K562 (cell line): ENCODE measurements around the gene MPND. TPM values are rescaled to one million over a fixed set of nuclear protein-coding genes. Genes with fewer than 3 reads are reported as not detected.

Experiments used
- CCAR2 ChIP-seq: fragments of 200-400 bp; formaldehyde crosslinking; IDR thresholded peaks from 2 replicates; pipeline ENCODE4 v1.6.1; 2017; ENCODE audit warnings: mild to moderate bottlenecking, low read depth, low read length
- HNRNPH1 ChIP-seq: fragments of 200-400 bp; formaldehyde crosslinking; optimal IDR thresholded peaks from 2 replicates; pipeline ENCODE3; 2017; ENCODE audit warnings: low read depth, mild to moderate bottlenecking, low read length, moderate library complexity
- NEUROD1 ChIP-seq: fragments of 150-350 bp; IDR thresholded peaks from 2 replicates; pipeline ENCODE4 v1.6.1; 2014; ENCODE audit warnings: borderline replicate concordance, low read length, low read depth; ENCODE audit not compliant: partially characterized antibody
- POLR2AphosphoS5 ChIP-seq: IDR thresholded peaks from 2 replicates; pipeline ENCODE4 v1.6.1; 2011; ENCODE audit warnings: mild to moderate bottlenecking, low read depth, low read length, moderate library complexity; ENCODE audit not compliant: control insufficient read depth, insufficient read depth
- ZNF175 ChIP-seq: fragments of 200-800 bp; sonication (Bioruptor generic); IDR thresholded peaks from 2 replicates; pipeline ENCODE4 v1.6.1; 2016; ENCODE audit warnings: low read depth, mild to moderate bottlenecking, missing genetic modification characterization, missing compliant biosample characterization
- polyA plus RNA-seq, 8 experiments: library from polyadenylated mRNA; depleted of rRNA in 4 of 8; stranded (reverse) in 5 of 8; unstranded in 3 of 8; fragments of >200 nt; fragmentation: Nextera tagmentation in 2 of 8; fragmentation: Illumina TruSeq in 1 of 8; extraction: Ambion mirVana in 2 of 8; extraction: Trizol in 1 of 8; gene quantifications; 2 replicates each; pipeline versions ENCODE4 v1.2.1 to v1.2.3, GENCODE V29; 2011 to 2014; ENCODE audit warnings: inconsistent platforms in 1 of 8, missing spikeins in 1 of 8
- total RNA-seq, 7 experiments: library from RNA; depleted of rRNA in 6 of 7; stranded (reverse); fragments of >200 nt in 6 of 7; fragmentation: Illumina TruSeq in 2 of 7; extraction: Trizol in 2 of 7; gene quantifications; 2 replicates each; pipeline versions ENCODE4 v1.2.1 to v1.2.3, GENCODE V29; 2011 to 2021; ENCODE audit warnings: low replicate concordance in 1 of 7
- TF ChIP-seq, protein P1 (sequence below): sonication (generic); formaldehyde crosslinking; IDR thresholded peaks from 2 replicates; pipeline ENCODE4 v1.8.1; 2023; ENCODE audit warnings: mild to moderate bottlenecking, missing genetic modification reagents
- TF ChIP-seq, protein P2 (sequence below): sonication (generic); formaldehyde crosslinking; IDR thresholded peaks from 2 replicates; pipeline ENCODE4 v1.4.0; 2020; ENCODE audit warnings: mild to moderate bottlenecking, missing genetic modification reagents
- TF ChIP-seq, protein P3 (sequence below), 2 experiments: fragments of 450-650 bp; formaldehyde crosslinking in 1 of 2; IDR thresholded peaks; 2 replicates each; pipeline versions ENCODE4 v1.4.0 to v1.6.1; 2014 to 2020; ENCODE audit warnings: mild to moderate bottlenecking in 2 of 2, borderline replicate concordance in 1 of 2, low read depth in 1 of 2
- TF ChIP-seq, protein P4 (sequence below): IDR thresholded peaks from 2 replicates; pipeline ENCODE4 v1.6.1; 2011; ENCODE audit not compliant: insufficient read length; ENCODE audit errors: extremely low read depth

MPND gene
- total and polyA plus RNA-seq, 9 of the 15 experiments (the other 6 are each of a cell fraction or from before 2014, with no cell fraction given) = 0.25 to 14.0 (median 3.9) TPM

DNA sequence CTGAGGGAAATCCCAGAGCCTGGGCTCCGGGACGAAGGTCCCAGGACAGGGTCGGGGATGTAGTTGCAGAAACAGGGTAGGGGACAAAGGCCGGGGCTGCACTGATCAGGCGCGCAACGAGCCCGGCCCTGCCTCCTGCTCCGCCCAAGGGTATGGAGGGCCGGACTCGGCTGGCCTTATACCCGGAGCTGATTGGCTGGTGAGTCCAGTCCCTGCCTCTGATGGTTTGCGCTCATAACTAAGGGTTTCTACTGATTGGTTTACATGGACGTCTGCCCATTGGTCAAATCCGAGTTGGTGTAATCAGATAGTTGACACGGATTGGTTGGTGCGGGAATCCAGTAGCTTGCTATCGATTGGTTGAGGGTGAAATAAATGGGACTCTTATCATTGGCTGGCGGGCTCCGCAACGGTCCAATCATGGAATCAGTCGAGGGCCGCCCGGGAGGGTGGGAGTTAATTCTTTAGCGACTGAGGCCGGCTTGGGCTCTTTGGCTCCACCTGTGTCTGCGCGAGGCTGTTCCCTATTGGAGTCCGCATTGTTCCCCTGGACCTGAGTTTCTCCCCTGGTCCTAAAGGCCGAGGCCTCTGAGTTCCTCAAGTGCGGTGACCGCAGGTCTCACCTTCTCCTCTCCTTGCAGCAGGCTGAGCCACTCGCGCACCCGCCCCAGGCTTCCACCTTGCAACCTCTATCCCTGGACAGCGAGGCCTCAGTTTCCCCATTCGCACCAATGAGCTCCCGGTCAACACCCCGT, 570 bp upstream of the MPND start (continued):
- peak; percentile 56; the same call in 1 of the 2 replicates for TF ChIP-seq POLR2AphosphoS5
- TF ChIP-seq, protein P1, sequence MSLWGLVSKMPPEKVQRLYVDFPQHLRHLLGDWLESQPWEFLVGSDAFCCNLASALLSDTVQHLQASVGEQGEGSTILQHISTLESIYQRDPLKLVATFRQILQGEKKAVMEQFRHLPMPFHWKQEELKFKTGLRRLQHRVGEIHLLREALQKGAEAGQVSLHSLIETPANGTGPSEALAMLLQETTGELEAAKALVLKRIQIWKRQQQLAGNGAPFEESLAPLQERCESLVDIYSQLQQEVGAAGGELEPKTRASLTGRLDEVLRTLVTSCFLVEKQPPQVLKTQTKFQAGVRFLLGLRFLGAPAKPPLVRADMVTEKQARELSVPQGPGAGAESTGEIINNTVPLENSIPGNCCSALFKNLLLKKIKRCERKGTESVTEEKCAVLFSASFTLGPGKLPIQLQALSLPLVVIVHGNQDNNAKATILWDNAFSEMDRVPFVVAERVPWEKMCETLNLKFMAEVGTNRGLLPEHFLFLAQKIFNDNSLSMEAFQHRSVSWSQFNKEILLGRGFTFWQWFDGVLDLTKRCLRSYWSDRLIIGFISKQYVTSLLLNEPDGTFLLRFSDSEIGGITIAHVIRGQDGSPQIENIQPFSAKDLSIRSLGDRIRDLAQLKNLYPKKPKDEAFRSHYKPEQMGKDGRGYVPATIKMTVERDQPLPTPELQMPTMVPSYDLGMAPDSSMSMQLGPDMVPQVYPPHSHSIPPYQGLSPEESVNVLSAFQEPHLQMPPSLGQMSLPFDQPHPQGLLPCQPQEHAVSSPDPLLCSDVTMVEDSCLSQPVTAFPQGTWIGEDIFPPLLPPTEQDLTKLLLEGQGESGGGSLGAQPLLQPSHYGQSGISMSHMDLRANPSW (CRISPR knock-in tag) = no peak
- no peak for TF ChIP-seq HNRNPH1
- peak; percentile 100 for TF ChIP-seq ZNF175 (CRISPR knock-in tag)
- TF ChIP-seq, protein P2, sequence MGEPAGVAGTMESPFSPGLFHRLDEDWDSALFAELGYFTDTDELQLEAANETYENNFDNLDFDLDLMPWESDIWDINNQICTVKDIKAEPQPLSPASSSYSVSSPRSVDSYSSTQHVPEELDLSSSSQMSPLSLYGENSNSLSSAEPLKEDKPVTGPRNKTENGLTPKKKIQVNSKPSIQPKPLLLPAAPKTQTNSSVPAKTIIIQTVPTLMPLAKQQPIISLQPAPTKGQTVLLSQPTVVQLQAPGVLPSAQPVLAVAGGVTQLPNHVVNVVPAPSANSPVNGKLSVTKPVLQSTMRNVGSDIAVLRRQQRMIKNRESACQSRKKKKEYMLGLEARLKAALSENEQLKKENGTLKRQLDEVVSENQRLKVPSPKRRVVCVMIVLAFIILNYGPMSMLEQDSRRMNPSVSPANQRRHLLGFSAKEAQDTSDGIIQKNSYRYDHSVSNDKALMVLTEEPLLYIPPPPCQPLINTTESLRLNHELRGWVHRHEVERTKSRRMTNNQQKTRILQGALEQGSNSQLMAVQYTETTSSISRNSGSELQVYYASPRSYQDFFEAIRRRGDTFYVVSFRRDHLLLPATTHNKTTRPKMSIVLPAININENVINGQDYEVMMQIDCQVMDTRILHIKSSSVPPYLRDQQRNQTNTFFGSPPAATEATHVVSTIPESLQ (CRISPR knock-in tag) = peak; percentile 76; the same call in 1 of the 2 replicates
- peak; percentile 100 for TF ChIP-seq NEUROD1
- TF ChIP-seq, protein P3, sequence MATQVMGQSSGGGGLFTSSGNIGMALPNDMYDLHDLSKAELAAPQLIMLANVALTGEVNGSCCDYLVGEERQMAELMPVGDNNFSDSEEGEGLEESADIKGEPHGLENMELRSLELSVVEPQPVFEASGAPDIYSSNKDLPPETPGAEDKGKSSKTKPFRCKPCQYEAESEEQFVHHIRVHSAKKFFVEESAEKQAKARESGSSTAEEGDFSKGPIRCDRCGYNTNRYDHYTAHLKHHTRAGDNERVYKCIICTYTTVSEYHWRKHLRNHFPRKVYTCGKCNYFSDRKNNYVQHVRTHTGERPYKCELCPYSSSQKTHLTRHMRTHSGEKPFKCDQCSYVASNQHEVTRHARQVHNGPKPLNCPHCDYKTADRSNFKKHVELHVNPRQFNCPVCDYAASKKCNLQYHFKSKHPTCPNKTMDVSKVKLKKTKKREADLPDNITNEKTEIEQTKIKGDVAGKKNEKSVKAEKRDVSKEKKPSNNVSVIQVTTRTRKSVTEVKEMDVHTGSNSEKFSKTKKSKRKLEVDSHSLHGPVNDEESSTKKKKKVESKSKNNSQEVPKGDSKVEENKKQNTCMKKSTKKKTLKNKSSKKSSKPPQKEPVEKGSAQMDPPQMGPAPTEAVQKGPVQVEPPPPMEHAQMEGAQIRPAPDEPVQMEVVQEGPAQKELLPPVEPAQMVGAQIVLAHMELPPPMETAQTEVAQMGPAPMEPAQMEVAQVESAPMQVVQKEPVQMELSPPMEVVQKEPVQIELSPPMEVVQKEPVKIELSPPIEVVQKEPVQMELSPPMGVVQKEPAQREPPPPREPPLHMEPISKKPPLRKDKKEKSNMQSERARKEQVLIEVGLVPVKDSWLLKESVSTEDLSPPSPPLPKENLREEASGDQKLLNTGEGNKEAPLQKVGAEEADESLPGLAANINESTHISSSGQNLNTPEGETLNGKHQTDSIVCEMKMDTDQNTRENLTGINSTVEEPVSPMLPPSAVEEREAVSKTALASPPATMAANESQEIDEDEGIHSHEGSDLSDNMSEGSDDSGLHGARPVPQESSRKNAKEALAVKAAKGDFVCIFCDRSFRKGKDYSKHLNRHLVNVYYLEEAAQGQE (IDR thresholded peaks at IDR 0.05; ENCODE audit: borderline replicate concordance) = peak; percentile 3; the same call in 1 of the 2 replicates
- TF ChIP-seq, protein P3 (CRISPR knock-in tag; IDR thresholded peaks at IDR 0.05; ENCODE audit: low read depth) = no peak; the same call in 1 of the 2 replicates
- no peak for TF ChIP-seq CCAR2
- TF ChIP-seq, protein P4, sequence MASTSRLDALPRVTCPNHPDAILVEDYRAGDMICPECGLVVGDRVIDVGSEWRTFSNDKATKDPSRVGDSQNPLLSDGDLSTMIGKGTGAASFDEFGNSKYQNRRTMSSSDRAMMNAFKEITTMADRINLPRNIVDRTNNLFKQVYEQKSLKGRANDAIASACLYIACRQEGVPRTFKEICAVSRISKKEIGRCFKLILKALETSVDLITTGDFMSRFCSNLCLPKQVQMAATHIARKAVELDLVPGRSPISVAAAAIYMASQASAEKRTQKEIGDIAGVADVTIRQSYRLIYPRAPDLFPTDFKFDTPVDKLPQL = peak; percentile 64
